H1 (cell line): ENCODE data around the gene DCBLD1.

Experiments
- RAD21 ChIP-seq, 2 experiments: IDR thresholded peaks in 1 of 2; conservative IDR thresholded peaks in 1 of 2; 2 replicates each; pipeline ENCODE4 v1.6.1; 2011; ENCODE audit warnings: low read depth in 2 of 2, low read length in 2 of 2, improper control_type of control experiment in 1 of 2, inconsistent platforms in 1 of 2, mild to moderate bottlenecking in 1 of 2, moderate library complexity in 1 of 2
- RFX5 ChIP-seq: IDR thresholded peaks from 2 replicates; pipeline ENCODE4 v1.6.1; 2011; ENCODE audit warnings: low read depth, low read length, improper control_type of control experiment, borderline replicate concordance
- TF ChIP-seq, protein P1 (sequence below), 3 experiments: IDR thresholded peaks; 1 replicate in 2 of 3; 2 replicates in 1 of 3; pipeline versions ENCODE4 v1.5.1 to v1.6.1; 2011; ENCODE audit warnings: low read length in 3 of 3, mild to moderate bottlenecking in 3 of 3, inconsistent platforms in 2 of 3, low read depth in 1 of 3, moderate library complexity in 1 of 3; ENCODE audit not compliant: insufficient read depth in 1 of 3; ENCODE audit errors: control extremely low read depth in 1 of 3

DNA sequence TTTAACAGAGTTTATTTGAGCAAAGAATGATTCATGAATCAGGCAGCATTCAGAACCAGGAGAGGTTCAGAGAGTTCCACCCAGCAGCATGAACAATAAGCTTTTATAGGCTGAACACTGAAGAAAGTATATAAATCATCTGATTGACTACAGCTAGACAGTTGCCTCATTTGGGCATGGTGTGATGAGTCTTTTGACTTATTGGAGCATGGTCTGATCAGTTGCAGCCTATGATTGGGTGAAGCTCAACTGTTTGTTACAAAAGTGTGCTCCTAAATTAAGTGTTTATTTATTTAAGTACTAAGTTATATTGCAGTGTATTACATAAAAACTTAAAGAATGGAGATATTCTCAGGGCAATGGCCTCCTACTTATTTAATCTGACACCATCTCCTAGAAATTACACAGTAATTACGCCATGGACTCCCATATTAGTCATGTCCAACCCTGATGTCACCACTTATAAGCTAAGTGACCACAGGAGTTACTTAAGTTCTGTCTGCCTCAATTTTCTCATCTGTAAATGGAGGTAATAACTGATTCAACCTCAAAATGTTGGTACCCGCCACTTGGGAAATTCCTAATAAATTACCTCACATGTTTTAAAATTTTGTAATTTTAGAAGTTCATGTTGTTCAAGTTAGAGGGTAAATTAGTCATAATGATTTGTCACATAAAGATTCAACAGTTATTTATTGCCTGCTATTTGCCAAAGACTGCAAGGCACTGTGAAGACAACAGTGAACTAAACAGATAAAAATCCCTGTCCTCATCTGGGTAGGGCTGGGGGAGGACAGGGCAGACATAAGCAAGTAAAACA is 41.6 kb upstream of the DCBLD1 start:
- TF ChIP-seq RFX5 (no peak), RAD21 (IDR thresholded peaks at IDR 0.05 in 1 of 2, conservative IDR thresholded peaks at IDR 0.05 in 1 of 2; ENCODE audit: low read depth in 2 of 2, low read length in 2 of 2) (no peak)
- TF ChIP-seq, protein P1, sequence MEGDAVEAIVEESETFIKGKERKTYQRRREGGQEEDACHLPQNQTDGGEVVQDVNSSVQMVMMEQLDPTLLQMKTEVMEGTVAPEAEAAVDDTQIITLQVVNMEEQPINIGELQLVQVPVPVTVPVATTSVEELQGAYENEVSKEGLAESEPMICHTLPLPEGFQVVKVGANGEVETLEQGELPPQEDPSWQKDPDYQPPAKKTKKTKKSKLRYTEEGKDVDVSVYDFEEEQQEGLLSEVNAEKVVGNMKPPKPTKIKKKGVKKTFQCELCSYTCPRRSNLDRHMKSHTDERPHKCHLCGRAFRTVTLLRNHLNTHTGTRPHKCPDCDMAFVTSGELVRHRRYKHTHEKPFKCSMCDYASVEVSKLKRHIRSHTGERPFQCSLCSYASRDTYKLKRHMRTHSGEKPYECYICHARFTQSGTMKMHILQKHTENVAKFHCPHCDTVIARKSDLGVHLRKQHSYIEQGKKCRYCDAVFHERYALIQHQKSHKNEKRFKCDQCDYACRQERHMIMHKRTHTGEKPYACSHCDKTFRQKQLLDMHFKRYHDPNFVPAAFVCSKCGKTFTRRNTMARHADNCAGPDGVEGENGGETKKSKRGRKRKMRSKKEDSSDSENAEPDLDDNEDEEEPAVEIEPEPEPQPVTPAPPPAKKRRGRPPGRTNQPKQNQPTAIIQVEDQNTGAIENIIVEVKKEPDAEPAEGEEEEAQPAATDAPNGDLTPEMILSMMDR (IDR thresholded peaks at IDR 0.05; ENCODE audit: control extremely low read depth in 1 of 3, insufficient read depth in 1 of 3, low read depth in 1 of 3, low read length in 3 of 3) = no peak
